ENCODE measurements around the gene ELMO3.

The ELMO3 gene

DNA sequence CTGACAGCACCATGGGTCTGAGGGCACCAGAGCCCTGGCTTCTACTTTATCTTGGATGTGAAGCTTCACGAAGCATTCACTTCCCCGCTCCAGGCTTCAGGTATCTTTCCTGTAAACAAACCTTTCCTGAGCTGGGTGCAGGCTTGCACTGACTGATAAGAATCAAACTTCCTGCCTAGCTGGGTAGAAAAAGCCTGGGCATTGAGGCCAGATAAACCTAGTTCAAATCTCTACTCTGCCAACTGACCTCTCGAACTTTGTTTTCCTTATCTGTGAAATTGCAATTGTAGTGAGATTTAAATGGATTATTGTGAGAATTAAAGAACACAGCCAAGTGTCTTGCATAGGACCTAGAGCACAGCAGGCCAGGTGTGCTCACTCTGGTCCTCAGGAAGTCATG is 25.1 kb downstream of the ELMO3 start:
- no peak for DNase-seq (ENCODE audit: low read depth)

GRCh38 chr16:67226295-67226803 is 27.4 kb downstream of the ELMO3 start:
- DNase-seq (ENCODE audit: low read depth): no peak

DNA sequence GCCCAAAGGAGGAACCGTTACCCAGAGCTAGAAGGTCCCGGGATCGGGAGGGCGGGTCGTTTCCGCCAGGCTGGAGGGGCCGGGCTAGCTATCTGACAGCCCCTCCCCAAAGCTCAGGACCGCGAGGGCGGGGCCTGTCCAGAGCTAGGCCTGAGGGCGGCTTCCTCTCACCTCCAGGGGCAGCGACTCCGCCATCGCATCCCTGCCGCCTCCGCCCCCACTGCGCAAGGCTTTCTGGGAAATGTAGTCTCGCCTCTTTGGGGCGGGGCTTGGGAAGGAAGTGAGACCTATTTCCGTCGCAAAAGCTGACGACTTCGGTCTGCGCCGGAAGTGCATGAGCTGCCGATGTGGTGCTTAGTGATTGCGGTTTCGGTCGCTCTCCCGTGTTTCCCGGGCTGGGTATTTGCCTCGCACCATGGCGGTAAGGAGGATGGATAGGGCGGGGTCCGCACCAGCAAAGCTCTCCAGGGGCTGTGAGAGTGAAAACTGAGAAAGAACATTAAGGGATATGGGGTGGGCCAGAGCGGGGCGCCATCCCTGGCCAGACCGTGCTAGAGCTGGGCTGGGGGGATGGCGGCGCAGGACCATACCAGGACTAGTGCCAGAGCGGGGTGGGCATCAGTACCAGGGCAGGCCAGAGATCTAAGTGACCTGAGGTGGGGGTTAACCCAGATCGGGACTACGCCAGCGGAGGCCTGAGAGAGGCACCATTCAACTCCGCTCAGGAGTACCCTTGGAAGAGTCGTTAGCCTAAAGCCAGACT is 28.1 kb downstream of the ELMO3 start, which contains the start of gene TMEM208:
TMEM208 (plus strand) TSS at position 327 of the 763 bp plus-strand sequence; CDS start at position 416, 89 bp downstream.
- peak; percentile 98 for DNase-seq (ENCODE audit: low read depth)

GRCh38 chr16:67227567-67227921 is 28.6 kb downstream of the ELMO3 start:
- DNase-seq (ENCODE audit: low read depth): no peak

DNA sequence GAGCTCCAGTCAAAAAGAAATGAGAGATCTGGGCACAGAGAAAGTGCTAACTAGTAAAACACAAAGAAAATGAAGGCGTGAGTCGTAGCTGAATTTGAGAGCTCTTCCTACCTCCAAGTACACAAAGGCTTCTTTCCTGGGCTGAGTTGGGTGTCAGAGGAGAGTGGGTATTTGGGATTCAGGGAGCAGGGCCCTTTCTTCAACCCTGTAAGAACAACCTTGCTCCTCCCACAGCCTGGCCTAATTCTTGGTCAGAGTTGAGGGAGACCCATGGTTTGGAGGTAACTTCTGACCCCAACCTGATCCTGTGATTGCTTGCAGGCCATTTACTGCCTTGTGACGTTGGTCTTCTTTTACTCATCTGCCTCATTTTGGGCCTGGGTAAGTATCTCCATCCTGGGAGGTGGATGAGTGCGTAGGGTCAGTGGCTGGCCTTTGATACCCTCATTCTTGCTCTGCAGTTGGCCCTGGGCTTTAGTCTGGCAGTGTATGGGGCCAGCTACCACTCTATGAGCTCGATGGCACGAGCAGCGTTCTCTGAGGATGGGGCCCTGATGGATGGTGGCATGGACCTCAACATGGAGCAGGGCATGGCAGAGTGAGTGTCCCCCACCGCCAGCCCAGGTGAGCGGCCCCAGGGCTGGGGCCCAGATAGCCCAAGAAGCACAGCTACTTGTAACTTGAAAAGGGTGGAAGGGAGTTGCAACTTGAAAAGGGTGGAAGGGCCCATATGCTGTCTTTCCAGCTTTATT is 29.3 kb downstream of the ELMO3 start:
- DNase-seq (ENCODE audit: low read depth): no peak

GRCh38 chr16:67228905-67229304 is 30.0 kb downstream of the ELMO3 start:
- no peak for DNase-seq (ENCODE audit: low read depth)

- no peak for DNase-seq (ENCODE audit: low read depth)
Observed at GRCh38 chr16:67229906-67230808, 31.2 kb downstream of the ELMO3 start.

- no peak for DNase-seq (ENCODE audit: low read depth)
Observed at GRCh38 chr16:67230809-67231660, 32.1 kb downstream of the ELMO3 start.

GRCh38 chr16:67233596-67233995 is 34.7 kb downstream of the ELMO3 start:
- no peak for DNase-seq (ENCODE audit: low read depth)

DNA sequence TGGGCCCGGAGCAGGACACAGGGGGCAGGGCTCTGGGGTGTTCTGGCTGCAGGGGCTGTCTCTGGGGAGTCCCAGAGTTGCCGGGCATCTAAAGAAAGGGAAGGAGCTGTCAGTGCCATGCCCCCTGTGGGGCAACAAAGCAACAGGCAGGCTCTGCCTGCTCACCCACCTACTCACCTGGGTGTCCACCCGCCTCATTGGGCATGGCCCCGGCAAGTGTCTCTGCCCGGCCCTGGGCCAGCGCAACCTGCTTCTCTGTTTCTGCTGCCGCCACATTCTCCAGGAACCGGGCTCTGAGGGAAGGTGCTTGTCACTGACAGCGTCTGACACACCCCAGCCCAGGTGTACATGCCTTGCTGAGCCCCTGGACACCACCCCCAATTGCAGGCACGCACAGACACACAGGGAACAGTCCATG is 35.3 kb downstream of the ELMO3 start:
- no peak for DNase-seq (ENCODE audit: low read depth)

GRCh38 chr16:67235816-67236562 is 37.1 kb downstream of the ELMO3 start:
- DNase-seq (ENCODE audit: low read depth): no peak

DNA sequence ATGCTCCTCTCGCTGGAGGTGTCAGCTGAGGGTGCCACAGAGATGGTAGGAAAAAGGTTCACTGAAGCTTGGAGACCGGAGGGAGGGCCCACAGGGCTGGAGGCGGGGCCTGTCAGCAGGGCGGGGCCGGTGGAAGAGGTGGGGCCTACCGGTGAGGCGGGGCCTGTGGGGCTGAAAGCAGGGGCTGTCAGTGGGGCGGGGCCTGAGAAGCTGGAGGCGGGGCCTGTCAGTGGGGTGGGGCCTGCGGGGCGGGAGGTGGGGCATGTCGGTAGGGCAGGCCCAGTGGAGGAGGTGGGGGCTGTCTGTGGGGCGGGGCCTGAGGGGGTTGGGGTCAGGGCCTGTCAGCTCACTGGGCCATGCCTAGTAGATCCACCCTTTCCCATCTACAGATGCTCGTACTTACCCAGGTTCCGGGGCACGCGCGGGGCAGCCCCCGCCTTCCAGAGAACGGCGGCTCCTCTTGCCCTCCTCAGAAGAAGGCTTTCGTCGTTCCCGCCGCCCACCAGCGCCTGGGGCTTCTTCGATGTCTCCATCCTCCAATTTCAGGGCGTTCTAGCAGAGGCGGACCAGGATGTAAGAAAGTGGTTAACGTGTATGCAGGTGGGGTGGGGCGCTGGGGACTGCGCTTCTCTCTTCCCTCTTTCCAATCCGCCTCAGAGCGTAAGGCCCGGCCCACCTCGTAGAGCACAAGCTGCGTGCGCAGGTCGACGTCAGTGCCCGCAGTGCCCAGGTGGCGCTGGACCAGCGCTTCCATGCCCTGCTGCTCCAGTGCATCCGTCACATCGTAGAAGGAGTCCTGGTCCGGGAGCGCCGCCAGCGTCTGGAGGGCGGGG is 37.8 kb downstream of the ELMO3 start:
- DNase-seq (ENCODE audit: low read depth): no peak

DNA sequence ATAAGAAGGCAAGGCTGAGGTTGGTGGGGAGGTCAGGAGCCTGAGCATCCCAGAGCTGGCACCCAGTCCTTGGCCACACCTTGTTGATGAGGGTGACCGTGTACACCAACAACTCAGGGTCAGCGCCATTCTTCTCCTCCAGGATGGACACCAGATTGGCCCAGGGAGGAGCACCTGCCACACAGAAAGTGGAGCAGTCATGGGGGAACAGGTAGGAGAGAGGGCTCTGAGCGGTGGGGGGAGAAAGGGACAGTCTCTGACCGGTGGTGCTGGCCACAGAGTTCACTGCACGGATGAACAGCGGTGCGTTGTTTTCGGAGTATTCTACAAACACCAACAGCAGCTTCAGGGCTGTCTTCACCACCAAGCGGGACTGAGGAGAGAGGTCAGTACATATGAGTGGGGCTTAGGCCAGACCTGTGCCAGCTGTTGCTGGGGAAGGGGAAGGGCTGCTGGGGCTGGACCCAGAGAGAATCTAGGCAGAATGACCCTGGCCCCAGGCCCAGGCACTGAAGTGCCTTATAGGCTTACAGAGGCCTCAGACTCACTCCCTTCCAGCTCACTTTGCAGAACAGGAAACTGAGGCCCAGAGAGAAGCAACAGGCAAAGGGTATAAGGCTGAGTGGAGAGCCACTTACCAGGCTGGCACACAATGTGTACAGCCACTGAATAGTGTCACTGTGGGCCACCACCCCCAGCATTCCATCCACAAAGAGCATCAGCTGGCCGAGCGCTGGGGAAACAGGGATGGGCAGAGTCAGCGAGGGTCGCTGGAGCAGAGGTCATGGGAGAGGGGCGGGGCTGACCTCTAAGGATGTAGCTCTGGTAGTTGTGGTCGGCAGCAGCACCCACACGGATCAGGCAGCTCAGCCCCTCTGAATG is 38.7 kb downstream of the ELMO3 start:
- DNase-seq (ENCODE audit: low read depth): no peak

GRCh38 chr16:67238278-67238575 is 39.3 kb downstream of the ELMO3 start:
- no peak for DNase-seq (ENCODE audit: low read depth)

DNA sequence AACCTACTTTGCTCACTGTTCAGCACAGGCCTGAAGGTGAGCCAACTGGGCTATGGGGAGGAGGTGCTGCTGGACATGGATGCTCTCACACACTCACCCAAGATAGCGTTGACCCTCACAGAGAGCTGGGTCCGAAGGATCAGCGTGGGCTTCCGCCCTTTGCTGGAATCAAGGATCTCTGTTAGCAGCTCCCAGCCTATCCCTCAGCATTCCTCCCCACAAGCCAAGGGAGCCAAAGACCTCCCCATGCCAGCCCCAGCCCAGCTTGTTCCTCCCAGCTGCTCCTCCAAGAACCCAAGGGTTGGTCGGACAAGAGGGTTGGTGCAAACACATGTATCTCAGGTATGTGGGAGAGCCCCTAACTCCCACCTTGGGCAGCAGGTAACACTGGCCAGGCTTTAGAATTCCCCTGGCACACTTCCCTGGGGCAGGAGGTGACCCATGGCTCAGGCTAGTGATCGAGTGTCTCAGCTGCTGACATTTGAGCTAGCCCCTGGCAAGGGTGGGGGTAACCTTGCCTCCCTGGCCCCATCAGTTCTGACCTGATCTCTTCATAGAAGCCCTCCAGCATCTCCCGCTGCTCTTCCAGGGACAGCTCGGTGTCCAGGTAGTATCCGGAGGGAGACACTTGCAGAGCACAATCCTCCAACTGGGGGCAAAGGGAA is 40.0 kb downstream of the ELMO3 start:
- no peak for DNase-seq (ENCODE audit: low read depth)

GRCh38 chr16:67240506-67240905 is 41.6 kb downstream of the ELMO3 start:
- DNase-seq (ENCODE audit: low read depth): no peak

GRCh38 chr16:67241008-67241900 is 42.3 kb downstream of the ELMO3 start:
- DNase-seq (ENCODE audit: low read depth): peak; percentile 77

Measured in GM04504 (cell line).